ENCODE data around the gene KLK14. TPM values are rescaled to one million over a fixed set of nuclear protein-coding genes. Genes with fewer than 3 reads are reported as not detected.

The KLK14 gene
- total RNA-seq, 2 experiments from 2014 or later, result 0.20 TPM; not detected in 1

- CTCF ChIA-PET, result interaction anchor here (1.7 kb wide), 1 partner anchor 42 kb away, joined by 3 read pairs; no protein-coding TSS in a partner anchor
Measured at GRCh38 chr19:51091895-51092873, 9.5 kb upstream of the KLK14 start.

GRCh38 chr19:51091126-51091525 is 8.4 kb upstream of the KLK14 start:
- H3K4me3 Mint-ChIP-seq, result no peak overlapping the region
- no peaks in the 10 kb centered on the region for H3K9me3 Mint-ChIP-seq
- no peak overlapping the region for H3K27ac Mint-ChIP-seq
- ChIA-PET POLR2A (no interaction called here), CTCF (no interaction called here)
- DNase-seq, result no peak
- no peaks in the 10 kb centered on the region for H3K4me1 Mint-ChIP-seq
- no peaks in the 10 kb centered on the region for H3K27me3 Mint-ChIP-seq
- H3K36me3 Mint-ChIP-seq (ENCODE audit: low read depth), result no peaks in the 10 kb centered on the region

More at GRCh38 chr19:51091895-51092873, 9.5 kb upstream of the KLK14 start:
- POLR2A ChIA-PET, result no interaction called here
- peaks cover 7% of the 10 kb centered on the region for H3K4me1 Mint-ChIP-seq
- H3K36me3 Mint-ChIP-seq (ENCODE audit: low read depth), result peaks cover 7% of the 10 kb centered on the region
- H3K9me3 Mint-ChIP-seq, result no peaks in the 10 kb centered on the region
- no peaks in the 10 kb centered on the region for H3K27me3 Mint-ChIP-seq
- H3K27ac Mint-ChIP-seq, result no peak overlapping the region
- DNase-seq, result no peak
- no peak overlapping the region for H3K4me3 Mint-ChIP-seq

GRCh38 chr19:51090471-51090870 is 7.8 kb upstream of the KLK14 start:
- no peaks in the 10 kb centered on the region for H3K27me3 Mint-ChIP-seq
- H3K4me1 Mint-ChIP-seq, result no peaks in the 10 kb centered on the region
- H3K36me3 Mint-ChIP-seq (ENCODE audit: low read depth), result no peaks in the 10 kb centered on the region
- ChIA-PET CTCF (no interaction called here), POLR2A (no interaction called here)
- H3K9me3 Mint-ChIP-seq, result no peaks in the 10 kb centered on the region
- no peak overlapping the region for H3K4me3 Mint-ChIP-seq
- no peak for DNase-seq
- no peak overlapping the region for H3K27ac Mint-ChIP-seq

GRCh38 chr19:51089786-51090185 is 7.1 kb upstream of the KLK14 start:
- DNase-seq, result no peak
- Mint-ChIP-seq H3K4me3 (no peak overlapping the region), H3K36me3 (ENCODE audit: low read depth) (no peaks in the 10 kb centered on the region), H3K27me3 (no peaks in the 10 kb centered on the region), H3K9me3 (no peaks in the 10 kb centered on the region), H3K27ac (no peak overlapping the region), H3K4me1 (no peaks in the 10 kb centered on the region)
- ChIA-PET CTCF (no interaction called here), POLR2A (no interaction called here)

GRCh38 chr19:51086153-51086850 is 3.6 kb upstream of the KLK14 start:
- Mint-ChIP-seq H3K4me1 (no peaks in the 10 kb centered on the region), H3K27ac (no peak overlapping the region), H3K36me3 (ENCODE audit: low read depth) (no peaks in the 10 kb centered on the region), H3K9me3 (no peaks in the 10 kb centered on the region), H3K27me3 (no peaks in the 10 kb centered on the region), H3K4me3 (no peak overlapping the region)
- POLR2A ChIA-PET, result no interaction called here
- no peak for DNase-seq
- CTCF ChIA-PET, result interaction anchor here (2.0 kb wide), 1 partner anchor 10 kb away, joined by 7 read pairs; no protein-coding TSS in a partner anchor

- Mint-ChIP-seq H3K27me3 (no peaks in the 10 kb centered on the region), H3K4me3 (no peak overlapping the region), H3K9me3 (no peaks in the 10 kb centered on the region), H3K27ac (no peak overlapping the region), H3K4me1 (no peaks in the 10 kb centered on the region), H3K36me3 (ENCODE audit: low read depth) (no peaks in the 10 kb centered on the region)
- ChIA-PET CTCF (no interaction called here), POLR2A (no interaction called here)
- no peak for DNase-seq
Measured at GRCh38 chr19:51084505-51084904, 1.8 kb upstream of the KLK14 start.

GRCh38 chr19:51083783-51084182 is 1.1 kb upstream of the KLK14 start:
- no peak overlapping the region for H3K4me3 Mint-ChIP-seq
- POLR2A ChIA-PET, result no interaction called here
- no peaks in the 10 kb centered on the region for H3K9me3 Mint-ChIP-seq
- no peaks in the 10 kb centered on the region for H3K36me3 Mint-ChIP-seq (ENCODE audit: low read depth)
- H3K27ac Mint-ChIP-seq, result no peak overlapping the region
- CTCF ChIA-PET, result no interaction called here
- no peaks in the 10 kb centered on the region for H3K4me1 Mint-ChIP-seq
- no peak for DNase-seq
- H3K27me3 Mint-ChIP-seq, result no peaks in the 10 kb centered on the region

- Mint-ChIP-seq H3K36me3 (ENCODE audit: low read depth) (no peaks in the 10 kb centered on the region), H3K4me1 (no peaks in the 10 kb centered on the region), H3K9me3 (no peaks in the 10 kb centered on the region), H3K27me3 (no peaks in the 10 kb centered on the region), H3K4me3 (no peak overlapping the region), H3K27ac (no peak overlapping the region)
- ChIA-PET CTCF (no interaction called here), POLR2A (no interaction called here)
- no peak for DNase-seq
Measured at GRCh38 chr19:51083181-51083580, 494 bp upstream of the KLK14 start.

- Mint-ChIP-seq H3K9me3 (no peaks in the 10 kb centered on the region), H3K4me1 (no peaks in the 10 kb centered on the region), H3K36me3 (ENCODE audit: low read depth) (no peaks in the 10 kb centered on the region), H3K27ac (no peak overlapping the region), H3K27me3 (no peaks in the 10 kb centered on the region), H3K4me3 (no peak overlapping the region)
- POLR2A ChIA-PET, result no interaction called here
- no peak for DNase-seq
- CTCF ChIA-PET, result no interaction called here
Measured at GRCh38 chr19:51081476-51081875, 1.2 kb downstream of the KLK14 start.

GRCh38 chr19:51079481-51080110 is 3.1 kb downstream of the KLK14 start:
- no peaks in the 10 kb centered on the region for H3K9me3 Mint-ChIP-seq
- peaks cover 3% of the 10 kb centered on the region for H3K27me3 Mint-ChIP-seq
- no peaks in the 10 kb centered on the region for H3K36me3 Mint-ChIP-seq (ENCODE audit: low read depth)
- DNase-seq, result no peak
- H3K4me1 Mint-ChIP-seq, result no peaks in the 10 kb centered on the region
- CTCF ChIA-PET, result no interaction called here
- no peak overlapping the region for H3K4me3 Mint-ChIP-seq
- H3K27ac Mint-ChIP-seq, result no peak overlapping the region
- POLR2A ChIA-PET, result no interaction called here

GRCh38 chr19:51078731-51079130 is 4.0 kb downstream of the KLK14 start:
- Mint-ChIP-seq H3K4me1 (no peaks in the 10 kb centered on the region), H3K4me3 (no peak overlapping the region), H3K27me3 (peaks cover 8% of the 10 kb centered on the region), H3K9me3 (no peaks in the 10 kb centered on the region), H3K36me3 (ENCODE audit: low read depth) (no peaks in the 10 kb centered on the region), H3K27ac (no peak overlapping the region)
- CTCF ChIA-PET, result no interaction called here
- DNase-seq, result no peak
- POLR2A ChIA-PET, result no interaction called here

GRCh38 chr19:51078104-51078503 is 4.6 kb downstream of the KLK14 start:
- POLR2A ChIA-PET, result no interaction called here
- no peaks in the 10 kb centered on the region for H3K4me1 Mint-ChIP-seq
- H3K4me3 Mint-ChIP-seq, result no peak overlapping the region
- CTCF ChIA-PET, result no interaction called here
- no peak overlapping the region for H3K27ac Mint-ChIP-seq
- no peaks in the 10 kb centered on the region for H3K36me3 Mint-ChIP-seq (ENCODE audit: low read depth)
- no peaks in the 10 kb centered on the region for H3K9me3 Mint-ChIP-seq
- H3K27me3 Mint-ChIP-seq, result peaks cover 8% of the 10 kb centered on the region
- DNase-seq, result no peak

- ChIA-PET CTCF (no interaction called here), POLR2A (no interaction called here)
- DNase-seq, result no peak
- Mint-ChIP-seq H3K9me3 (no peaks in the 10 kb centered on the region), H3K36me3 (ENCODE audit: low read depth) (no peaks in the 10 kb centered on the region), H3K4me3 (no peak overlapping the region), H3K4me1 (no peaks in the 10 kb centered on the region), H3K27ac (no peak overlapping the region), H3K27me3 (peaks cover 8% of the 10 kb centered on the region)
Measured at GRCh38 chr19:51076631-51077213, 6.0 kb downstream of the KLK14 start.

All from activated CD4-positive, alpha-beta memory T cell treated with anti-CD3 and anti-CD28 coated beads, Interleukin-2, amount 10 ng/mL, durations not matched to agents 7 days and 5 days (primary cell).